Measurements from ENCODE around the gene TIAM2. TPM values are rescaled to one million over a fixed set of nuclear protein-coding genes. Genes with fewer than 3 reads are reported as not detected.

The TIAM2 gene
- total and polyA plus RNA-seq, 12 donors = 4.3 to 22.5 (median 11.8) TPM

DNA sequence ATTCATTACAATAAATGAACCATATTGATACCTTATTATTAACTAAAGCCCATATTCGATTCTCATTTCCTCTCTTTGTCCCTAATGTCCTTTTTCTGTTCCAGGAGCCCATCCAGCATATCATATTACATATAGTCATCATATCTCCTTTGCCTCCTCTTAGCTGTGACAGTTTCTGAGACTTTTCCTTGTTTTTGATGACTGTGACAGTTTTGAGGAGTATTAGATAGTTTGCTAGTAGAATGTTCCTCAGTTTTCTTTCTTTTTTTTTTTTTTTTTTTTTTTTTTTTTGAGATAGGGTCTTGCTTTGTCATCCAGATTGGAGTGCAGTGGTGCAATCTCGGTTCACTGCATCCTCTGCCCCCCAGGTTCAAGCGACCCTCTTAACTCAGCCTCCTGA, 61.6 kb downstream of the TIAM2 start:
- DNase-seq = no peak
- ATAC-seq = no peak
- WGBS, 2 donors = 84 to 87% methylated on average over 3 of the region's 3 CpGs
- intact Hi-C loops (cut with DNase I) = no loop called here
- Histone ChIP-seq H3K4me1 (no peaks in the 10 kb centered on the region), H3K4me3 (no peak overlapping the region), H3K27me3 (no peaks in the 10 kb centered on the region), H3K9me3 (no peaks in the 10 kb centered on the region), H3K27ac (no peak overlapping the region), H3K36me3 (no peaks in the 10 kb centered on the region)
- TF ChIP-seq CTCF (IDR thresholded peaks at IDR 0.05) = no peak

GRCh38 chr6:155061381-155061780, 66.3 kb downstream of the TIAM2 start:
- H3K4me3 ChIP-seq = no peak overlapping the region
- TF ChIP-seq CTCF (IDR thresholded peaks at IDR 0.05) = no peak
- no peaks in the 10 kb centered on the region for H3K4me1 ChIP-seq
- no peaks in the 10 kb centered on the region for H3K36me3 ChIP-seq
- ATAC-seq (no peak), DNase-seq (no peak)
- WGBS, 2 donors = 95 to 96% methylated on average over 8 of the region's 8 CpGs
- H3K9me3 ChIP-seq = no peaks in the 10 kb centered on the region
- H3K27me3 ChIP-seq = no peaks in the 10 kb centered on the region
- intact Hi-C loops (cut with DNase I) = no loop called here
- no peak overlapping the region for H3K27ac ChIP-seq

GRCh38 chr6:155062866-155063341, 67.8 kb downstream of the TIAM2 start:
- DNase-seq (no peak), ATAC-seq (no peak)
- H3K4me1 ChIP-seq = no peaks in the 10 kb centered on the region
- intact Hi-C loops (cut with DNase I) = no loop called here
- TF ChIP-seq CTCF (IDR thresholded peaks at IDR 0.05) = no peak
- no peaks in the 10 kb centered on the region for H3K9me3 ChIP-seq
- H3K36me3 ChIP-seq = no peaks in the 10 kb centered on the region
- no peaks in the 10 kb centered on the region for H3K27me3 ChIP-seq
- WGBS, 2 donors = 81 to 88% methylated on average over 1 of the region's 1 CpG
- no peak overlapping the region for H3K4me3 ChIP-seq
- no peak overlapping the region for H3K27ac ChIP-seq

- no peak for TF ChIP-seq CTCF (IDR thresholded peaks at IDR 0.05)
- WGBS, 2 donors = 77 to 85% methylated on average over 3 of the region's 3 CpGs
- Histone ChIP-seq H3K4me1 (no peaks in the 10 kb centered on the region), H3K27me3 (no peaks in the 10 kb centered on the region), H3K9me3 (no peaks in the 10 kb centered on the region), H3K4me3 (no peak overlapping the region), H3K27ac (no peak overlapping the region), H3K36me3 (no peaks in the 10 kb centered on the region)
- intact Hi-C loops (cut with DNase I) = loop anchor here in 1 of 10 donors (2.0 kb wide), 1 partner anchor 72 kb away; no protein-coding TSS in a partner anchor
- no peak for ATAC-seq
- no peak for DNase-seq
Measured at GRCh38 chr6:155064303-155064702, 69.2 kb downstream of the TIAM2 start.
